Measurements from ENCODE around the gene GRB2. TPM values are rescaled to one million over a fixed set of nuclear protein-coding genes. Genes with fewer than 3 reads are reported as not detected.
"Not testable (repeated sequence)": the region's sequence is repeated elsewhere in the genome, so short reads cannot be mapped to it uniquely, and the experiment has no call there.

Gene GRB2
- total RNA-seq, 8 experiments from 2014 or later: 37.1 to 76.5 (median 43.9) TPM

- peak; percentile 98 to 99 (median 98) for ATAC-seq (replicated peaks in 6 of 8)
- H3K4me1 ChIP-seq (replicated peaks in 1 of 2): peaks cover 13 to 32% of the 10 kb centered on the region in 2 donors
- peak overlapping the region; percentile 48 to 73 (median 67) for H3K4me3 ChIP-seq
- in situ Hi-C loops (cut with MboI; ENCODE audit: low pct_unique_long_range_greater_than_20kb in 2 of 9, low sequenced_read_pairs in 9 of 9, unreplicated experiment in 9 of 9): no loop called here
- peak overlapping the region; percentile 69 to 80 for H3K27ac ChIP-seq
- 0% methylated on average over 1 to 10 of the region's 28 CpGs; no CpG with 5 or more reads in 3 of the 10 experiments for WGBS, 10 experiments
Measured at GRCh38 chr17:75393523-75394331, 11.8 kb downstream of the GRB2 start.

- ATAC-seq (replicated peaks in 6 of 8): no peak
- H3K27ac ChIP-seq: no peak overlapping the region
- peak overlapping the region; percentile 48 to 73 (median 67) for H3K4me3 ChIP-seq
- H3K4me1 ChIP-seq (replicated peaks in 1 of 2): peaks cover 13 to 32% of the 10 kb centered on the region in 2 donors
- WGBS, 10 experiments: 17 to 74% (median 56%) methylated on average over 1 to 3 of the region's 3 CpGs; no CpG with 5 or more reads in 1 of the 10 experiments
- in situ Hi-C loops (cut with MboI; ENCODE audit: low pct_unique_long_range_greater_than_20kb in 2 of 9, low sequenced_read_pairs in 9 of 9, unreplicated experiment in 9 of 9): no loop called here
Measured at GRCh38 chr17:75392559-75392958, 12.9 kb downstream of the GRB2 start.

DNA sequence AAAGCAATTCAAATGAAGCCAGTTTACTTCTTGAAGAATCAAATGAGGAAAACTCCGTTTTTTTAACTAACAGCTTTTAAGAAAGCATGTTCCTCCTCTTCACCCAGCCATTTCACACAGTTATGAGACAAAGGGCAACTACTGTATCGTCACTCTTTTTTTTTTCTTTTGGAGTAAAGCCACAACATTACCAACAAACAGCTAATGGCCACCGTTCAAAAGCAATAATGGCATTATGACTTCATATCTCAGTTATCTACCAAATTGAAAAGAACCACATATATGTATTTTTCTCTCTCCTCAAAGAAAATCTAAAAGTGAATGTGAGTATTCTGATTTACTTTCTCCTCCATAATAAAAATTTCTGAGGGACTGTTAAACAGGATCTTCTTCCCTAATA lies 14.5 kb downstream of the GRB2 start:
- ATAC-seq (replicated peaks in 6 of 8): no peak
- 37 to 100% (median 87%) methylated on average over 2 to 3 of the region's 3 CpGs for WGBS, 10 experiments
- no peak overlapping the region for H3K4me3 ChIP-seq
- in situ Hi-C loops (cut with MboI; ENCODE audit: low pct_unique_long_range_greater_than_20kb in 2 of 9, low sequenced_read_pairs in 9 of 9, unreplicated experiment in 9 of 9): no loop called here
- no peak overlapping the region for H3K27ac ChIP-seq
- peaks cover 13 to 32% of the 10 kb centered on the region in 2 donors for H3K4me1 ChIP-seq (replicated peaks in 1 of 2)

DNA sequence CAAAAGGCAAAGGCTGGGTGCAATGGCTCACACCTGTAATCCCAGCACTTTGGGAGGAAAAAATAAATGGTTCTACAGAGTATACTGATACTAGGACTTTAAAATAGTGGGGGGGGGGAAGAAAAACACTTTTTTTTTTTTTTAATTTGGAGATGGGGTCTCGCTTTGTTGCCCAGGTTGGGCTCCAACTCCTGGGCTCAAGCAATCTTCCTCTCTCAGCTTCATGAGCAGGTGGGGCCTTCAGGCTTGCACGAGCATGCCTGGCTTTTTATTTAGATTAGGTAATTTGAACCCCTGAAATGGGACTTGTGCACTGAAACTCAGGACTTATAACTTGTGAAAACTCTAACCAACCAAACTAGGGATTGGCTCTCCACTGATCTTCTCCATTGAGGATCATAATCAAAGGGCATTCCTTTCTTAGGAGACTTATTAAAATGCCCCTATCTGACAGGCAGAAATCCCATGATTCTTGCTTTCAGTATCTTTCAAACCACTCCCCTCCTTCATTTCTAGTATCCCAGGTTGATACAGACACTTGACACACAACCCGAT lies 16.9 kb downstream of the GRB2 start:
- ATAC-seq (replicated peaks in 6 of 8): no peak
- in situ Hi-C loops (cut with MboI; ENCODE audit: low pct_unique_long_range_greater_than_20kb in 2 of 9, low sequenced_read_pairs in 9 of 9, unreplicated experiment in 9 of 9): no loop called here
- Histone ChIP-seq H3K27ac (no peak overlapping the region), H3K4me3 (no peak overlapping the region), H3K4me1 (replicated peaks in 1 of 2) (peaks cover 4 to 22% of the 10 kb centered on the region in 2 donors)
- WGBS, 10 experiments: 75 to 100% (median 88%) methylated on average over 1 to 3 of the region's 3 CpGs; no CpG with 5 or more reads in 1 of the 10 experiments

- WGBS, 10 experiments: 85 to 100% (median 100%) methylated on average over 1 to 3 of the region's 3 CpGs; no CpG with 5 or more reads in 2 of the 10 experiments
- ATAC-seq (replicated peaks in 6 of 8): no peak
- in situ Hi-C loops (cut with MboI; ENCODE audit: low pct_unique_long_range_greater_than_20kb in 2 of 9, low sequenced_read_pairs in 9 of 9, unreplicated experiment in 9 of 9): no loop called here
- H3K4me3 ChIP-seq: no peak overlapping the region
- peaks cover 4 to 22% of the 10 kb centered on the region in 2 donors for H3K4me1 ChIP-seq (replicated peaks in 1 of 2)
- no peak overlapping the region for H3K27ac ChIP-seq
Measured at GRCh38 chr17:75387771-75388170, 17.7 kb downstream of the GRB2 start.

DNA sequence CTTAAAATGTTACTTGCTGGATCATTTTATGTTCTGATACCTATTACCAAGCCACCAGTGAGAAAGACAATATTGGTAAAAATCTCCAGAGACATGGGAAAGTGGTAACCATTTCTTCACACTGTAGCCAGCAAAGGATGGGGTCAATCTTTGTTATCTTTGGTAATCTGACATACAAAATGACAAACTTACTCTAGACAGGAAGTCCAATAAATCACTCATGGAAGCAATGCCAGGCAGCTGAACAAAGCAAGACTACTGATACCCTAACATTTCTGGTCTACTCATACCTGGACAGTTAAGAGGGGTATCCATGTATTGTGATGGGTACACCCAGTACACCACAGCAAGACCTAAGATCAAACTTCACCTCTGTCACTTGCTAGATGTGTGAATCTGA lies 19.0 kb downstream of the GRB2 start:
- in situ Hi-C loops (cut with MboI; ENCODE audit: low pct_unique_long_range_greater_than_20kb in 2 of 9, low sequenced_read_pairs in 9 of 9, unreplicated experiment in 9 of 9): no loop called here
- peaks cover 0 to 10% of the 10 kb centered on the region in 2 donors for H3K4me1 ChIP-seq (replicated peaks in 1 of 2)
- H3K27ac ChIP-seq: no peak overlapping the region
- H3K4me3 ChIP-seq: no peak overlapping the region
- ATAC-seq (replicated peaks in 6 of 8): no peak

DNA sequence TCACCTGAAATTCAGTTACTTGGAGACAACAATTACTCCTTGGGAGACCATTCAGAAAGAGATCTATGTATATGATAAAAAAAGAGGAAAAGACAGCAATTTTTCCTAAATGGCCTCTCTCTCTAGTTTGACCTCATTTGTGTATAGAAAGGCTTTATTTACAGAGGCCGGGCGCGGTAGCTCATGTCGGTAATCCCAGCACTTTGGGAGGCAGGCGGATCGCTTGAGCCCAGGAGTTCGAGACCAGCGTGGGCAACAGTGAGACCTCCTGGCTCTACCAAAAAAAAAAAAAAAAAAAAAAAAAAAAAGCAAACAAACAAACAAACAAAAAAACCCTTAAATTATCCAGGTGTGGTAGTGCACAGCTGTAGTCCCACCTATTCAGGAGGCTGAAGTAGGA lies 20.7 kb downstream of the GRB2 start:
- in situ Hi-C loops (cut with MboI; ENCODE audit: low pct_unique_long_range_greater_than_20kb in 2 of 9, low sequenced_read_pairs in 9 of 9, unreplicated experiment in 9 of 9): no loop called here
- no peak overlapping the region for H3K27ac ChIP-seq
- H3K4me1 ChIP-seq (replicated peaks in 1 of 2): no peaks in the 10 kb centered on the region
- no peak for ATAC-seq (replicated peaks in 6 of 8)
- no peak overlapping the region for H3K4me3 ChIP-seq
- 92 to 100% (median 96%) methylated on average over 4 to 8 of the region's 8 CpGs; no CpG with 5 or more reads in 2 of the 10 experiments for WGBS, 10 experiments

DNA sequence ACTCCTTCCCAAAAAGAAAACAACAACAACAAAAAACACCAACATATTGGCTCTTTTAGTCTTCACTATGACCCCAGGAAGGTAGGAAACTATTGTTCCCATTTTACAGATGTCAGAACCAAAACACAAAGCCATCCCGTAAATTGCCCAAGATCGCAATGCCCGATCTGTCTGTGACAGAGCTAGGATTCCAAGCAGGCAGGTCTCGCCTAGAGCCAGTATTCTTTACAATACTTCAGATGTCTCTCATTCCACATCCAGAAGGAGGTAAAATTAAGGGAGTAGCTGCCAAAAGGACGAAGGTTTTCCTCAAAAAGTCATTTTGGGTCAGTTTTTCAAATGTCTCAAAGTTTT lies 21.7 kb downstream of the GRB2 start:
- H3K4me1 ChIP-seq (replicated peaks in 1 of 2): no peaks in the 10 kb centered on the region
- ATAC-seq (replicated peaks in 6 of 8): no peak
- 30 to 100% (median 93%) methylated on average over 1 to 5 of the region's 5 CpGs; no CpG with 5 or more reads in 2 of the 10 experiments for WGBS, 10 experiments
- in situ Hi-C loops (cut with MboI; ENCODE audit: low pct_unique_long_range_greater_than_20kb in 2 of 9, low sequenced_read_pairs in 9 of 9, unreplicated experiment in 9 of 9): no loop called here
- H3K4me3 ChIP-seq: no peak overlapping the region
- H3K27ac ChIP-seq: no peak overlapping the region

DNA sequence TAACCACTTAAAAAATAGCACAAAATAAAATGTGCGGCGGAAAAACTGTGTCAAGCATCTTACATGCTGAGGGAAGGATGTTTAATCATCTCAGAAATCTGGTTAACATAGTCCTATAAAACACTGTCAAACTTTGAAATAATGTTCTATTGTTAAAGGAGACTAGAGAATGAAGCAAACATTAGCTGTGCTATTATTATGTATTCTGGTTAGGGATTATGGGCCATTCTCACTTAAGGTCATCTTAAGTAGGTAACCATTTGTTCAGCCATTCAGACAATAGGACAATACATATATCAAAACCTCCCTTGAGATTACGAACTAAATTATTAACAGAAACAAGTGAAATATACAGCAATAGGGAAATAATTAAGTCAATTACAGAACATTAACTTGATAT lies 24.7 kb downstream of the GRB2 start:
- Histone ChIP-seq H3K27ac (no peak overlapping the region), H3K4me1 (replicated peaks in 1 of 2) (no peaks in the 10 kb centered on the region), H3K4me3 (no peak overlapping the region)
- no peak for ATAC-seq (replicated peaks in 6 of 8)
- 89 to 100% (median 96%) methylated on average over 3 of the region's 3 CpGs; no CpG with 5 or more reads in 1 of the 10 experiments for WGBS, 10 experiments
- in situ Hi-C loops (cut with MboI; ENCODE audit: low pct_unique_long_range_greater_than_20kb in 2 of 9, low sequenced_read_pairs in 9 of 9, unreplicated experiment in 9 of 9): no loop called here

- H3K4me3 ChIP-seq: no peak overlapping the region
- no peak for ATAC-seq (replicated peaks in 6 of 8)
- in situ Hi-C loops (cut with MboI; ENCODE audit: low pct_unique_long_range_greater_than_20kb in 2 of 9, low sequenced_read_pairs in 9 of 9, unreplicated experiment in 9 of 9): no loop called here
- H3K4me1 ChIP-seq (replicated peaks in 1 of 2): no peaks in the 10 kb centered on the region
- H3K27ac ChIP-seq: no peak overlapping the region
Measured at GRCh38 chr17:75380315-75380714, 25.2 kb downstream of the GRB2 start.

DNA sequence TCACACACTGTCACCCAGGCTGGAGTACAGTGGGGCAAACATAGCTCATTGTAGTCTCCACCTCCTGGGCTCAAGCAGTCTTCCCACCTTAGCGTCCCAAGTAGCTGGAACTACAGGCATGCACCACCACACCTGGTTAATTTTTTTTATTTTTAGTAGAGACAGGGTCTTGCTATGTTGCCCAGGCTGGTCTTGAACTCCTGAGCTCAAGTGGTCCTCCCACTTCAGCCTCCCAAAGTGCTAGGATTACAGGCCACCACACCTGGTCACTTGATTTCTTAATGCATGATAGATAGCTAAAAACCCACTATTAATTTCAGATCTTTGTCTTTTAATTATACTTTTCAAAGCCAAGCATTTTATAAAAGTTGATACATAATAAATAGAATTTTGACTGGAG lies 26.1 kb downstream of the GRB2 start:
- ATAC-seq (replicated peaks in 6 of 8); H3K4me1 ChIP-seq (replicated peaks in 1 of 2); in situ Hi-C loops (cut with MboI; ENCODE audit: low pct_unique_long_range_greater_than_20kb in 2 of 9, low sequenced_read_pairs in 9 of 9, unreplicated experiment in 9 of 9); H3K4me3 ChIP-seq; H3K27ac ChIP-seq: not testable (repeated sequence)
- 80 to 100% (median 100%) methylated on average over 1 of the region's 1 CpG; no CpG with 5 or more reads in 5 of the 10 experiments for WGBS, 10 experiments

DNA sequence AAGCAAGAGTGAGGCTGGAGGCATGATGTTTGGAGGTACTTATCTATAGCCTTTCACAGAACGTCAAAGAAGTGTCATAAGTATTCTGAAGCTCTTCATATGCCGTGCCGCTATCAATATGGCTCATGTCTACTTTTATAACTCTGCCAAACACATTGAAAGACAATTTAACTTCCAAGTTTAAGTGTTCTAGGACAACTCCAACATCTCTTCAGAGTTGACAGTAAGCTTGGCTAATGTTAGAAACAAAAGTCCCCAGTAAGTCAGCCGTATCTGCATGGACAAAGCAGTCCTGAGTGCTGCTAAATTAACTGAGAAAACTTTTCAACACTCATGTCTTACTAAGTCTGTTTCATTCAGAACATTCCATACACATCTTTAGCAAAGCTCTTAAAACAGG lies 32.2 kb downstream of the GRB2 start:
- Histone ChIP-seq H3K4me1 (replicated peaks in 1 of 2) (no peaks in the 10 kb centered on the region), H3K4me3 (no peak overlapping the region), H3K27ac (no peak overlapping the region)
- no peak for ATAC-seq (replicated peaks in 6 of 8)
- in situ Hi-C loops (cut with MboI; ENCODE audit: low pct_unique_long_range_greater_than_20kb in 2 of 9, low sequenced_read_pairs in 9 of 9, unreplicated experiment in 9 of 9): no loop called here
- 70 to 100% (median 94%) methylated on average over 1 to 4 of the region's 4 CpGs; no CpG with 5 or more reads in 3 of the 10 experiments for WGBS, 10 experiments

GRCh38 chr17:75371981-75372380 lies 33.5 kb downstream of the GRB2 start:
- H3K4me1 ChIP-seq (replicated peaks in 1 of 2): no peaks in the 10 kb centered on the region
- WGBS, 10 experiments: 80 to 100% (median 93%) methylated on average over 1 to 5 of the region's 5 CpGs
- no peak overlapping the region for H3K27ac ChIP-seq
- no peak for ATAC-seq (replicated peaks in 6 of 8)
- H3K4me3 ChIP-seq: no peak overlapping the region
- in situ Hi-C loops (cut with MboI; ENCODE audit: low pct_unique_long_range_greater_than_20kb in 2 of 9, low sequenced_read_pairs in 9 of 9, unreplicated experiment in 9 of 9): no loop called here

DNA sequence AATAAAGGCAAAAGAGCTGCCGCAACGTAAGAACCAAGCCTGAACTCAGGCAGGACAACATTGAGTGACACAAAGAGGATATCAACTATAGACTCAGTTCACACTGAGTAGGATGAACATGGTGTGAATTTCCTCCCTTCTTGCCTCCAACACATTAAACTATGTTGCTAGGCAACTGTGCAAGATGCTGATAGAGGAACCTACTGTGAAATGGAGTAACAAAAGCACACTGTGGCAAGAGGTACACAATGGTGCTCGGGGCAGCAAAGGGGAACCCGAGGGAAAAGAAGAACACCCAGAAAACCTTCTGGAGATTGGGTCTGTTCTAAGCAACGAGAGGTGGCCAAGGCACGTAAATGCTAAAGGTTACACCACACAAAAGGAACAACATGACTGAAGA lies 34.1 kb downstream of the GRB2 start:
- H3K4me1 ChIP-seq (replicated peaks in 1 of 2): no peaks in the 10 kb centered on the region
- 70 to 100% (median 90%) methylated on average over 3 to 6 of the region's 6 CpGs for WGBS, 10 experiments
- in situ Hi-C loops (cut with MboI; ENCODE audit: low pct_unique_long_range_greater_than_20kb in 2 of 9, low sequenced_read_pairs in 9 of 9, unreplicated experiment in 9 of 9): no loop called here
- no peak for ATAC-seq (replicated peaks in 6 of 8)
- no peak overlapping the region for H3K4me3 ChIP-seq
- H3K27ac ChIP-seq: no peak overlapping the region

Measured in motor neuron (in vitro differentiated cells).